Liver (tissue), 9 donors: ENCODE data around the gene ZMYM2. TPM values are rescaled to one million over a fixed set of nuclear protein-coding genes. Genes with fewer than 3 reads are reported as not detected.

ENCODE experiments used
- DNase-seq: peaks from one replicate; pipeline ENCODE4 v3.0.0-alpha.2; 2017; ENCODE audit warnings: low spot score
- H3K27ac ChIP-seq, 2 donors: one replicate each; pipeline ENCODE4 v1.7.0; 2013; ENCODE audit warnings: inconsistent platforms in 2 of 2, low read length in 2 of 2, control low read depth in 1 of 2, low read depth in 1 of 2, mild to moderate bottlenecking in 1 of 2
- H3K27me3 ChIP-seq, 4 donors: one replicate each; pipeline versions ENCODE4 v1.6.1 to v1.7.0; 2013; ENCODE audit warnings: low read length in 3 of 4, inconsistent platforms in 1 of 4, mild to moderate bottlenecking in 1 of 4, moderate library complexity in 1 of 4; ENCODE audit not compliant: control insufficient read depth in 4 of 4, insufficient read depth in 4 of 4
- H3K36me3 ChIP-seq, 4 donors: one replicate each; pipeline versions ENCODE4 v1.6.1 to v1.7.0; 2013; ENCODE audit warnings: low read length in 3 of 4, mild to moderate bottlenecking in 3 of 4, low read depth in 1 of 4, moderate library complexity in 1 of 4; ENCODE audit not compliant: control insufficient read depth in 4 of 4, insufficient read depth in 3 of 4
- H3K4me1 ChIP-seq, 4 donors: one replicate each; pipeline versions ENCODE4 v1.6.1 to v1.7.0; 2013; ENCODE audit warnings: low read length in 3 of 4, mild to moderate bottlenecking in 3 of 4, moderate library complexity in 1 of 4; ENCODE audit not compliant: control insufficient read depth in 4 of 4, insufficient read depth in 4 of 4
- H3K4me3 ChIP-seq, 3 donors: one replicate each; pipeline versions ENCODE4 v1.6.1 to v1.7.0; 2013; ENCODE audit warnings: low read length in 3 of 3, control low read depth in 1 of 3, low read depth in 1 of 3, mild to moderate bottlenecking in 1 of 3
- H3K9ac ChIP-seq, 2 donors: one replicate each; pipeline ENCODE4 v1.7.0; 2013; ENCODE audit warnings: low read length in 2 of 2, mild to moderate bottlenecking in 2 of 2, moderate library complexity in 2 of 2, control low read depth in 1 of 2, low read depth in 1 of 2
- H3K9me3 ChIP-seq, 4 donors: one replicate each; pipeline versions ENCODE4 v1.6.1 to v1.7.0; 2013; ENCODE audit warnings: low read length in 3 of 4; ENCODE audit not compliant: control insufficient read depth in 4 of 4
- ATF3 ChIP-seq: IDR thresholded peaks from 2 replicates; pipeline ENCODE4 v1.6.1; 2016; ENCODE audit warnings: antibody characterized with exemption
- EGR1 ChIP-seq, 2 donors: IDR thresholded peaks; 2 replicates each; pipeline ENCODE4 v1.6.1; 2016 to 2018; ENCODE audit warnings: antibody characterized with exemption in 2 of 2, low read depth in 2 of 2
- FOXA1 ChIP-seq: IDR thresholded peaks from 2 replicates; pipeline ENCODE4 v1.6.1; 2016; ENCODE audit warnings: antibody characterized with exemption
- FOXA2 ChIP-seq: IDR thresholded peaks from 2 replicates; pipeline ENCODE4 v1.6.1; 2016; ENCODE audit warnings: antibody characterized with exemption
- GABPA ChIP-seq, 2 donors: IDR thresholded peaks in 1 of 2; conservative IDR thresholded peaks in 1 of 2; 2 replicates each; pipeline ENCODE4 v1.6.1; 2016; ENCODE audit warnings: antibody characterized with exemption in 2 of 2, mild to moderate bottlenecking in 1 of 2, moderate library complexity in 1 of 2
- HNF4A ChIP-seq, 2 donors: conservative IDR thresholded peaks; 2 replicates each; pipeline ENCODE4 v1.6.1; 2016; ENCODE audit warnings: antibody characterized with exemption in 2 of 2, mild to moderate bottlenecking in 2 of 2
- JUND ChIP-seq, 2 donors: IDR thresholded peaks; 2 replicates each; pipeline ENCODE4 v1.6.1; 2016; ENCODE audit warnings: antibody characterized with exemption in 2 of 2
- MAX ChIP-seq: IDR thresholded peaks from 2 replicates; pipeline ENCODE4 v1.6.1; 2016; ENCODE audit warnings: antibody characterized with exemption
- NR2F2 ChIP-seq: IDR thresholded peaks from 2 replicates; pipeline ENCODE4 v1.6.1; 2016; ENCODE audit warnings: antibody characterized with exemption
- RAD21 ChIP-seq, 2 donors: IDR thresholded peaks; 2 replicates each; pipeline ENCODE4 v1.6.1; 2016; ENCODE audit warnings: antibody characterized with exemption in 2 of 2, mild to moderate bottlenecking in 2 of 2
- RXRA ChIP-seq, 2 donors: IDR thresholded peaks; 2 replicates each; pipeline ENCODE4 v1.6.1; 2017 to 2018; ENCODE audit warnings: antibody characterized with exemption in 2 of 2, mild to moderate bottlenecking in 1 of 2
- SP1 ChIP-seq: IDR thresholded peaks from 2 replicates; pipeline ENCODE4 v1.6.1; 2018; ENCODE audit warnings: antibody characterized with exemption, mild to moderate bottlenecking
- TAF1 ChIP-seq: conservative IDR thresholded peaks from 2 replicates; pipeline ENCODE4 v1.6.1; 2016; ENCODE audit warnings: antibody characterized with exemption, mild to moderate bottlenecking
- ZBTB33 ChIP-seq: IDR thresholded peaks from 2 replicates; pipeline ENCODE4 v1.6.1; 2016; ENCODE audit warnings: antibody characterized with exemption
- WGBS: extraction: QIAGEN DNeasy Blood & Tissue Kit; methylation state at CpG from one replicate; pipeline ENCODE4 v1.1.7; 2013; 5-methylcytosine and 5-hydroxymethylcytosine counted together
- polyA plus RNA-seq, 2 donors: library from polyadenylated mRNA; stranded (reverse) in 1 of 2; unstranded in 1 of 2; fragments of 200-250 nt in 1 of 2; fragments of >200 nt in 1 of 2; fragmentation: Nextera tagmentation in 1 of 2; extraction: Ambion mirVana in 1 of 2; gene quantifications; one replicate each; pipeline versions ENCODE4 v1.2.1 to v1.2.3, GENCODE V29; 2013 to 2015
- total RNA-seq, 2 donors: library from RNA; depleted of rRNA; stranded (reverse); fragments of >200 nt; gene quantifications; one replicate each; pipeline ENCODE4 v1.2.3, GENCODE V29; 2014
- TF ChIP-seq, protein P1 (sequence below): IDR thresholded peaks from 2 replicates; pipeline ENCODE4 v1.6.1; 2016; ENCODE audit warnings: antibody characterized with exemption, mild to moderate bottlenecking
- donor health status: healthy.
- donor health status: healthy.
- donor health status: healthy.
- donor health status: healthy.
- donor health status: healthy.

The ZMYM2 gene
- total and polyA plus RNA-seq, 4 donors = 8.7 to 40.8 (median 18.5) TPM

DNA sequence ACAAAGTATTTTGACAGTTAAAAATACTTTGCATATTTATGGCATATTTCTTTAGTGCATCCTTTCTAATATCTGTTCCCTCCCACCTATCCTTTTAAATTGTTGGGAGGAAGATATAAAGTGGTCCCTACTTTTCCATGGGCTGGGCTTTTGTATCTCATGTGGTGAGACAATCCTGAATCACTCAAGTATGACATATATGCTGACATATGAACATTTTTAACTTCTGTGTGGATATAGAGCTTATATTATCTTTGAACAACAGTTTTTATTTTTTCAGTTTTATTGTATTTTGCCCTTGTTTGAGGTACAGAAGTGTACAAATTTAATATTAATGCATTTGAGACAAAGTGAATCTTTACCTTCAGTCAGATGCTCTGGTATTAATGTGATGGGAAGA lies 3.4 kb downstream of the ZMYM2 start:
- Histone ChIP-seq H3K4me3 (no peak overlapping the region), H3K36me3 (peaks cover 0 to 13% (median 7%) of the 10 kb centered on the region in 4 donors)
- TF ChIP-seq SP1 (no peak), ATF3 (no peak), NR2F2 (no peak), GABPA (IDR thresholded peaks at IDR 0.05 in 1 of 2, conservative IDR thresholded peaks at IDR 0.05 in 1 of 2) (no peak), EGR1 (IDR thresholded peaks at IDR 0.05; ENCODE audit: low read depth in 2 of 2) (no peak), JUND (IDR thresholded peaks at IDR 0.05) (no peak), ZBTB33 (no peak), FOXA1 (no peak), RXRA (IDR thresholded peaks at IDR 0.05) (no peak), TAF1 (no peak)
- TF ChIP-seq, protein P1, sequence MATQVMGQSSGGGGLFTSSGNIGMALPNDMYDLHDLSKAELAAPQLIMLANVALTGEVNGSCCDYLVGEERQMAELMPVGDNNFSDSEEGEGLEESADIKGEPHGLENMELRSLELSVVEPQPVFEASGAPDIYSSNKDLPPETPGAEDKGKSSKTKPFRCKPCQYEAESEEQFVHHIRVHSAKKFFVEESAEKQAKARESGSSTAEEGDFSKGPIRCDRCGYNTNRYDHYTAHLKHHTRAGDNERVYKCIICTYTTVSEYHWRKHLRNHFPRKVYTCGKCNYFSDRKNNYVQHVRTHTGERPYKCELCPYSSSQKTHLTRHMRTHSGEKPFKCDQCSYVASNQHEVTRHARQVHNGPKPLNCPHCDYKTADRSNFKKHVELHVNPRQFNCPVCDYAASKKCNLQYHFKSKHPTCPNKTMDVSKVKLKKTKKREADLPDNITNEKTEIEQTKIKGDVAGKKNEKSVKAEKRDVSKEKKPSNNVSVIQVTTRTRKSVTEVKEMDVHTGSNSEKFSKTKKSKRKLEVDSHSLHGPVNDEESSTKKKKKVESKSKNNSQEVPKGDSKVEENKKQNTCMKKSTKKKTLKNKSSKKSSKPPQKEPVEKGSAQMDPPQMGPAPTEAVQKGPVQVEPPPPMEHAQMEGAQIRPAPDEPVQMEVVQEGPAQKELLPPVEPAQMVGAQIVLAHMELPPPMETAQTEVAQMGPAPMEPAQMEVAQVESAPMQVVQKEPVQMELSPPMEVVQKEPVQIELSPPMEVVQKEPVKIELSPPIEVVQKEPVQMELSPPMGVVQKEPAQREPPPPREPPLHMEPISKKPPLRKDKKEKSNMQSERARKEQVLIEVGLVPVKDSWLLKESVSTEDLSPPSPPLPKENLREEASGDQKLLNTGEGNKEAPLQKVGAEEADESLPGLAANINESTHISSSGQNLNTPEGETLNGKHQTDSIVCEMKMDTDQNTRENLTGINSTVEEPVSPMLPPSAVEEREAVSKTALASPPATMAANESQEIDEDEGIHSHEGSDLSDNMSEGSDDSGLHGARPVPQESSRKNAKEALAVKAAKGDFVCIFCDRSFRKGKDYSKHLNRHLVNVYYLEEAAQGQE = no peak

GRCh38 chr13:19962894-19963293 lies 4.4 kb downstream of the ZMYM2 start:
- Histone ChIP-seq H3K9ac (no peak overlapping the region), H3K27me3 (no peaks in the 10 kb centered on the region), H3K27ac (no peak overlapping the region), H3K4me3 (no peak overlapping the region), H3K36me3 (peaks cover 0 to 18% (median 11%) of the 10 kb centered on the region in 4 donors), H3K4me1 (peaks cover 4 to 28% (median 23%) of the 10 kb centered on the region in 4 donors), H3K9me3 (no peaks in the 10 kb centered on the region)
- DNase-seq = no peak
- TF ChIP-seq FOXA2 = no peak
- no peak for TF ChIP-seq TAF1
- TF ChIP-seq EGR1 (IDR thresholded peaks at IDR 0.05; ENCODE audit: low read depth in 2 of 2) = no peak
- 96% methylated on average over 10 of the region's 10 CpGs for WGBS

More for the DNA sequence above, 3.4 kb downstream of the ZMYM2 start:
- Histone ChIP-seq H3K4me1 (peaks cover 4 to 34% (median 25%) of the 10 kb centered on the region in 4 donors), H3K9ac (no peak overlapping the region), H3K9me3 (no peaks in the 10 kb centered on the region), H3K27me3 (no peaks in the 10 kb centered on the region), H3K27ac (no peak overlapping the region)
- no peak for DNase-seq

DNA sequence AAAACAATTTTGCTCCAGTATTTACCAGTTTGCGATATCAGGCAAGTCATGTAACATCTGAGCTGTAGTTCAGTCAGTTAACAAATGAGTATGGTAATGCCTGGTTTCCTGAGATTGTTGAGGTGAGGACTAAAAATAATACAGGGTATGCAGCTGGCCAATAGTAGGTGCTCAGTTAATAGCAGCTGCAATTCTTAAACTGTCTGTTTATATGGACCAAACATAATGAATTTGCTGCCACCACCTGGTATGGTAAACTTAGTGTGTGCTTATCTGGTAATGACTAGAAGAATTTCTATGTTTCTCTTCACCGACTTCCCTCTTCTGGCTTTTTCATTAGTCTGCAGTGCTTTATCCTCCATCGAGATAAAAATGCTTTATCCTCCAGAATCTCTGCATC lies 9.1 kb downstream of the ZMYM2 start:
- peaks cover 0 to 15% (median 4%) of the 10 kb centered on the region in 4 donors for H3K4me1 ChIP-seq
- H3K9me3 ChIP-seq = no peaks in the 10 kb centered on the region
- 92% methylated on average over 3 of the region's 3 CpGs for WGBS
- DNase-seq = no peak
- no peak overlapping the region for H3K9ac ChIP-seq
- no peaks in the 10 kb centered on the region for H3K27me3 ChIP-seq
- peaks cover 0 to 25% (median 15%) of the 10 kb centered on the region in 4 donors for H3K36me3 ChIP-seq
- no peak overlapping the region for H3K4me3 ChIP-seq
- no peak overlapping the region for H3K27ac ChIP-seq
- TF ChIP-seq GABPA (IDR thresholded peaks at IDR 0.05 in 1 of 2, conservative IDR thresholded peaks at IDR 0.05 in 1 of 2) (no peak), FOXA1 (no peak), JUND (IDR thresholded peaks at IDR 0.05) (no peak), HNF4A (conservative IDR thresholded peaks at IDR 0.05) (no peak), FOXA2 (no peak), ATF3 (no peak), MAX (no peak), EGR1 (IDR thresholded peaks at IDR 0.05; ENCODE audit: low read depth in 2 of 2) (no peak), RAD21 (IDR thresholded peaks at IDR 0.05) (no peak), ZBTB33 (no peak)
- TF ChIP-seq, protein P1 = no peak
